Measurements from ENCODE around the gene CHD9.

Gene CHD9

DNA sequence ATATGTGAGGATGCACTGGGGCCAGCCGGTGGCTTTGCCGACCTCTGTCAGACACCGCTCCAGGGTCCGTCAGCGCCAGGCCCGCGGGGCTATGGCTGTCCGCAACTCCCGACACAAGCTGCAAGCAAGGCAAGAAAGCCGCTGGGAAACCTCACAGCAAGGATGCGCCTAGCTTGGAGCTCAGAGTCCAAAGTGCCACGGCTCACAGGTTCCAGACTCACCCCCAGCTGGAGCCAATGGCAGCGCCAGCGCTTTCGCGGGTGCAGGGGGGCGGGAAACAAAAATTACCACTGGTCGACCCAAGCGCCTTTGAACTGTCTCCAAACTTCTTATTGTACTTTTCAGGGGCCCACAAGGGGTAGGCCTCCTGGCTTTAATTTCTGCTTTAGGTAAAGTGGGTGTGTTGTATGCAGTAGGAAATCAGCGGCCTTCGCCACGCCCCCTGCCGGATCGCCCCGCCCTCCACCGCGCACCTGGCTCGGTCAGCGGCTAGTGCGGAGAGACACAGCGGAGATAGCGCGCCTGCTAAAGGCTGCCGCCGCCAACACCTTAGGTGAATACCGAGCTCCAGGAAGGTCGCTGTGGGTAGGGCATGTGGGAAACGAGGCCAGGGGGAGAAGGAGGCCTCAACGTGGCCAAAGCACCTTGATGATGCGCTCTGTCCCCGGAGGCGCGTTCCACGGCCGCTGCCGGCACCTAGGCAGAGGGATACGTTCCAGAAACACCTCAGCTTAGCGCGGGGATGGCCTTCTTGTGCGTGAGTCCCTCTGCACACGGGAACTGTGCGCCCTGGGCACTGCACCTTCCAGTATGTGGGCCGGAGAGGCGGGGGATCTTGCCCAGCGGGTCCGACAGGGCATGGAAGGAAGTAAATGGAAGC lies 318.4 kb downstream of the CHD9 start:
- no peak for DNase-seq (ENCODE audit: low spot score)

DNA sequence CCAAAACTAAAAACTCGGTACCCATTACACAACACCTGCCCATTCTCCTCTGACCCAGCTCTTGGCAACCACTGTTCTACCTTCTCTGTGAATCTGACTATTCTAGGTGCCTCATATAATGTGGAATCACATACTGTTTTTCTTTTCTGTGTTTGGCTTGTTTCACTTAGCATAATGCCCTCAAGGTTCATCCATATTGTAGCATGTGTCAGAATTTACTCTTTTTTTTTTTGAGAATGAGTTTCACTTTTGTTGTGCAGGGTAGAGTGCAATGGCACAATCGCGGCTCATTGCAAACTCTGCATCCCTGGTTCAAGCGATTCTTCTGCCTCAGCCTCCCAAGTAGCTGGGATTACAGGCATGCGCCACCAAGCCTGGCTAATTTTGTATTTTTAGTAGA lies 320.0 kb downstream of the CHD9 start:
- no peak for DNase-seq (ENCODE audit: low spot score)

DNA sequence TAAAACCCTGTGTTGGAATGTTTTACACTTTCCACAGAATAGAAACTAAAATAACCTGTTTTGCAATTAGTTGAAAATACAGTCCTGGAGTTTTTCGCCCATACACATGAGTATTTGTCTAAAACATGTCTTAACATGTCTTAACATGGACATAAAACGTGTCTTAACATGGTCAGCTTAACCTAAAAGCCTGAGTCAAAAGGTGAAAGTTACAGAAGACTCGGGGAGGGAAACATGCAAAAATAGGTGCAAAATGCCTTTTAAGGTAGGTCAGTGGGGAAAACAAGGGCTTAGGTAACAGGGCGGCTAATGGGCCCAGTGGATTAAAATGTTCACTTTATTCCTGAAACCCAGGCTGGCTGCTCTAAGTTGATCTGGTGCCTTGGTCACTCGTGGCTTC lies 323.3 kb downstream of the CHD9 start:
- DNase-seq (ENCODE audit: low spot score) = no peak
